GM04503 (cell line): ENCODE results near the gene PLA2G4E.

Experiments used
- DNase-seq: peaks from one replicate; pipeline ENCODE4 v3.0.0-alpha.2; 2012; ENCODE audit warnings: low read depth

The PLA2G4E gene

GRCh38 chr15:41936155-41936554, 84.7 kb downstream of the PLA2G4E start:
- DNase-seq = no peak

GRCh38 chr15:41935566-41936020, 85.2 kb downstream of the PLA2G4E start:
- DNase-seq = no peak

GRCh38 chr15:41934843-41935242, 86.0 kb downstream of the PLA2G4E start:
- no peak for DNase-seq

- no peak for DNase-seq
Observed at GRCh38 chr15:41933771-41934170, 87.1 kb downstream of the PLA2G4E start.

- DNase-seq = no peak
Observed at GRCh38 chr15:41933326-41933725, 87.5 kb downstream of the PLA2G4E start.

- DNase-seq = no peak
Observed at GRCh38 chr15:41932511-41933289, 88.1 kb downstream of the PLA2G4E start.

GRCh38 chr15:41932101-41932500, 88.7 kb downstream of the PLA2G4E start:
- no peak for DNase-seq
